B cell (primary cell): Measurements from ENCODE around the gene TRPV6. TPM values are rescaled to one million over a fixed set of nuclear protein-coding genes. Genes with fewer than 3 reads are reported as not detected.

ENCODE experiments used
- ATAC-seq: fragments of 200-7000 bp; cut with Tn5 transposase; one replicate; pipeline ENCODE4 v1.10.0; 2021; ENCODE audit warnings: low read depth, mild to moderate bottlenecking, moderate number of reproducible peaks, moderate library complexity
- CTCF ChIA-PET: fragments of 350-600 bp; sonication (Branson Sonifier 250); formaldehyde crosslinking; loops from one replicate; lab custom pipeline; 2021; ENCODE audit warnings: antibody characterized with exemption, inconsistent platforms; lab: Charles Lee
- POLR2A ChIA-PET: fragments of 350-600 bp; sonication (Branson Sonifier 250); formaldehyde crosslinking; loops from one replicate; lab custom pipeline; 2021; ENCODE audit warnings: antibody characterized with exemption; lab: Charles Lee
- DNase-seq: peaks from one replicate; pipeline ENCODE4 v3.0.0; 2013
- H2AFZ ChIP-seq: 2 replicates; pipeline ENCODE4 v1.6.1; 2012; ENCODE audit warnings: mild to moderate bottlenecking, low read depth, low read length; ENCODE audit not compliant: insufficient read depth, poor library complexity, severe bottlenecking
- H3K27ac ChIP-seq, 2 donors: 1 replicate in 1 of 2; 2 replicates in 1 of 2; pipeline ENCODE4 v1.5.1; 2012 to 2013; ENCODE audit warnings: low read length in 2 of 2, mild to moderate bottlenecking in 2 of 2, moderate library complexity in 1 of 2
- H3K27me3 ChIP-seq, 4 experiments: fragments of 200-600 bp in 1 of 4; sonication (generic) in 1 of 4; replicated peaks in 1 of 4; 1 replicate in 2 of 4; 2 replicates in 2 of 4; pipeline versions ENCODE4 v1.6.1 to v1.7.0; 2013 to 2016; ENCODE audit warnings: low read length in 3 of 4, mild to moderate bottlenecking in 2 of 4, mixed read lengths in 1 of 4, moderate library complexity in 1 of 4; ENCODE audit not compliant: insufficient read depth in 4 of 4, control insufficient read depth in 3 of 4; ENCODE audit errors: control extremely low read depth in 1 of 4
- H3K36me3 ChIP-seq, 2 experiments: replicated peaks in 1 of 2; 1 replicate in 1 of 2; 2 replicates in 1 of 2; pipeline versions ENCODE4 v1.6.1 to v1.7.1; 2013; ENCODE audit warnings: low read length in 1 of 2; ENCODE audit not compliant: insufficient read depth in 2 of 2, control insufficient read depth in 1 of 2; ENCODE audit errors: control extremely low read depth in 1 of 2, extremely low read depth in 1 of 2
- H3K4me1 ChIP-seq, 2 donors: fragments of 200-600 bp in 1 of 2; sonication (generic) in 1 of 2; 1 replicate in 1 of 2; 2 replicates in 1 of 2; pipeline versions ENCODE4 v1.5.1 to v1.6.1; 2013 to 2017; ENCODE audit warnings: low read length in 2 of 2; ENCODE audit not compliant: control insufficient read depth in 2 of 2, insufficient read depth in 2 of 2
- H3K4me2 ChIP-seq: replicated peaks from 2 replicates; pipeline ENCODE3; 2012; ENCODE audit warnings: mild to moderate bottlenecking, low read depth, low read length; ENCODE audit not compliant: poor library complexity, severe bottlenecking
- H3K4me3 ChIP-seq, 5 experiments: fragments of 200-600 bp in 1 of 5; sonication (generic) in 1 of 5; 1 replicate in 3 of 5; 2 replicates in 2 of 5; pipeline versions ENCODE4 v1.5.1 to v1.7.0; 2011 to 2016; ENCODE audit warnings: low read length in 4 of 5, mild to moderate bottlenecking in 4 of 5, low read depth in 2 of 5, control low read depth in 1 of 5, moderate library complexity in 1 of 5; ENCODE audit not compliant: insufficient read depth in 1 of 5; ENCODE audit errors: control extremely low read depth in 1 of 5, extremely low read depth in 1 of 5
- H3K79me2 ChIP-seq: fragments of 200-600 bp; sonication (generic); one replicate; pipeline ENCODE4 v1.6.0; 2016; ENCODE audit warnings: low read length; ENCODE audit not compliant: control insufficient read depth, insufficient read depth
- H3K9ac ChIP-seq: fragments of 200-600 bp; sonication (generic); 2 replicates; pipeline ENCODE4 v1.6.1; 2017; ENCODE audit warnings: mild to moderate bottlenecking, low read length, moderate library complexity
- H3K9me3 ChIP-seq, 3 donors: one replicate each; pipeline versions ENCODE4 v1.6.1 to v1.7.1; 2013; ENCODE audit warnings: low read length in 2 of 3; ENCODE audit not compliant: control insufficient read depth in 2 of 3, insufficient read depth in 1 of 3; ENCODE audit errors: control extremely low read depth in 1 of 3
- H4K20me1 ChIP-seq: 2 replicates; pipeline ENCODE4 v1.6.0; 2012; ENCODE audit warnings: mild to moderate bottlenecking, low read length; ENCODE audit not compliant: insufficient read depth, control insufficient read depth, poor library complexity, severe bottlenecking
- H3K27ac Mint-ChIP-seq: one replicate; pipeline ENCODE4 v1.8.0; 2021; ENCODE audit warnings: mixed read lengths
- H3K27me3 Mint-ChIP-seq: one replicate; pipeline ENCODE4 v1.8.0; 2021; ENCODE audit warnings: mixed read lengths
- H3K4me1 Mint-ChIP-seq: one replicate; pipeline ENCODE4 v1.8.0; 2021; ENCODE audit warnings: mixed read lengths
- H3K4me3 Mint-ChIP-seq: one replicate; pipeline ENCODE4 v1.8.0; 2021; ENCODE audit warnings: mixed read lengths
- H3K9me3 Mint-ChIP-seq: one replicate; pipeline ENCODE4 v1.8.0; 2022; ENCODE audit warnings: mixed read lengths; ENCODE audit not compliant: insufficient read depth
- CTCF ChIP-seq: fragments of 200-600 bp; IDR thresholded peaks from one replicate; pipeline ENCODE4 v1.8.0; 2022; ENCODE audit warnings: antibody characterized with exemption, mild to moderate bottlenecking
- EZH2 ChIP-seq: IDR thresholded peaks from 2 replicates; pipeline ENCODE4 v1.6.1; 2012; ENCODE audit warnings: borderline replicate concordance, low read depth, mild to moderate bottlenecking, moderate library complexity, low read length; ENCODE audit not compliant: insufficient read depth, poor library complexity, severe bottlenecking
- WGBS: methylation state at CpG from one replicate; pipeline ENCODE4 v1.1.5; 2013; ENCODE audit warnings: missing lambda C conversion rate; ENCODE audit not compliant: insufficient coverage; 5-methylcytosine and 5-hydroxymethylcytosine counted together
- intact Hi-C: fragments of 100-400 bp; cut with micrococcal nuclease; formaldehyde crosslinking; loops from one replicate; pipeline ENCODE4 v1.10.0; 2022
- polyA plus RNA-seq: library from polyadenylated mRNA; depleted of rRNA; stranded (reverse); fragments of >200 nt; gene quantifications from 2 replicates; pipeline ENCODE4 v1.2.3, GENCODE V29; 2012
- total RNA-seq, 2 donors: library from RNA; stranded (reverse); fragments of 120-200 nt in 1 of 2; gene quantifications; 1 replicate in 1 of 2; 2 replicates in 1 of 2; pipeline versions ENCODE4 v1.2.3 to v1.2.4, GENCODE V29; 2013 to 2022

TRPV6 gene
- total and polyA plus RNA-seq, 2 donors (not counting 1 experiment from before 2014, with no cell fraction given), result not detected

GRCh38 chr7:142864980-142865747 is 20.4 kb downstream of the TRPV6 start:
- ChIA-PET POLR2A (interaction anchor here (0.5 to 1.9 kb wide), 2 partner anchors 11 to 228 kb away, joined by 5 to 7 read pairs; partner anchors contain the start of gene EPHB6), CTCF (interaction anchor here (0.7 to 3.8 kb wide), 7 partner anchors 10 to 234 kb away, joined by 3 to 33 read pairs (median 14); partner anchors contain the start of gene EPHB6)
- 79% methylated on average over 10 of the region's 14 CpGs for WGBS
- Histone ChIP-seq H3K36me3 (peaks cover 5 to 58% of the 10 kb centered on the region in 2 experiments), H3K79me2 (no peaks in the 10 kb centered on the region), H3K4me1 (no peaks in the 10 kb centered on the region), H3K27me3 (no peaks in the 10 kb centered on the region), H3K4me3 (no peak overlapping the region), H2AFZ (no peak overlapping the region), H4K20me1 (no peaks in the 10 kb centered on the region), H3K4me2 (no peak overlapping the region), H3K9ac (no peak overlapping the region), H3K27ac (no peak overlapping the region), H3K9me3 (no peaks in the 10 kb centered on the region)
- intact Hi-C loops, result no loop called here
- H3K4me1 Mint-ChIP-seq, result peaks cover 3% of the 10 kb centered on the region
- no peak overlapping the region for H3K27ac Mint-ChIP-seq
- DNase-seq (no peak), ATAC-seq (no peak)
- H3K9me3 Mint-ChIP-seq, result no peaks in the 10 kb centered on the region
- no peak overlapping the region for H3K4me3 Mint-ChIP-seq
- H3K27me3 Mint-ChIP-seq, result no peaks in the 10 kb centered on the region
- TF ChIP-seq CTCF, result no peak
- TF ChIP-seq EZH2, result no peak
